GM19324 (cell line): ENCODE results near the gene GAA.
"Not testable (repeated sequence)": the region's sequence is repeated elsewhere in the genome, so short reads cannot be mapped to it uniquely, and the experiment has no call there.

Experiments
- ATAC-seq: cut with Tn5 transposase; IDR thresholded peaks from one replicate; pipeline ENCODE4 v1.9.1; 2021; ENCODE audit warnings: mild to moderate bottlenecking, moderate library complexity; ENCODE audit not compliant: unreplicated experiment, low FRiP score

Gene GAA

GRCh38 chr17:80138856-80139426, 37.6 kb downstream of the GAA start:
- no peak for ATAC-seq

GRCh38 chr17:80141463-80142165, 40.2 kb downstream of the GAA start:
- no peak for ATAC-seq

GRCh38 chr17:80142929-80143328, 41.5 kb downstream of the GAA start:
- ATAC-seq, result no peak

GRCh38 chr17:80145076-80146075, 44.0 kb downstream of the GAA start:
- no peak for ATAC-seq

- peak; percentile 33 for ATAC-seq
Observed at GRCh38 chr17:80146121-80147034, 45.0 kb downstream of the GAA start.

- ATAC-seq, result peak; percentile 91
Observed at GRCh38 chr17:80147035-80147822, 45.8 kb downstream of the GAA start, which contains the start of gene EIF4A3. Gene EIF4A3 (minus strand): TSS chr17:80147128. CDS start chr17:80146961, 167 bp downstream.

- ATAC-seq, result no peak
Observed at GRCh38 chr17:80151333-80151732, 50.0 kb downstream of the GAA start.

GRCh38 chr17:80152081-80152702, 50.8 kb downstream of the GAA start:
- no peak for ATAC-seq

- ATAC-seq, result no peak
Observed at GRCh38 chr17:80153004-80153403, 51.6 kb downstream of the GAA start.

- no peak for ATAC-seq
Observed at GRCh38 chr17:80154166-80154565, 52.8 kb downstream of the GAA start.

- not testable (repeated sequence) for ATAC-seq
Observed at GRCh38 chr17:80155600-80155999, 54.2 kb downstream of the GAA start.

GRCh38 chr17:80158846-80159245, 57.5 kb downstream of the GAA start:
- no peak for ATAC-seq

GRCh38 chr17:80160536-80160935, 59.2 kb downstream of the GAA start:
- ATAC-seq, result no peak

- no peak for ATAC-seq
Observed at GRCh38 chr17:80163336-80163735, 62.0 kb downstream of the GAA start.

- ATAC-seq, result no peak
Observed at GRCh38 chr17:80164185-80164584, 62.8 kb downstream of the GAA start.

GRCh38 chr17:80166446-80166845, 65.1 kb downstream of the GAA start:
- no peak for ATAC-seq

GRCh38 chr17:80168371-80168770, 67.0 kb downstream of the GAA start:
- no peak for ATAC-seq

GRCh38 chr17:80169107-80169506, 67.7 kb downstream of the GAA start:
- no peak for ATAC-seq
